Activated CD4-positive, alpha-beta T cell treated with anti-CD3 and anti-CD28 coated beads, Interleukin-2, amount 10 ng/mL, durations not matched to agents 7 days and 5 days (primary cell): ENCODE data around the gene TSPAN3. TPM values are rescaled to one million over a fixed set of nuclear protein-coding genes. Genes with fewer than 3 reads are reported as not detected.

Experiments
- CTCF ChIA-PET: fragments of 350-600 bp; sonication (Branson Sonifier 250); formaldehyde crosslinking; loops from one replicate; lab custom pipeline; 2021; ENCODE audit warnings: antibody characterized with exemption; lab: Charles Lee
- POLR2A ChIA-PET: fragments of 350-600 bp; sonication (Branson Sonifier 250); formaldehyde crosslinking; loops from one replicate; lab custom pipeline; 2021; ENCODE audit warnings: antibody characterized with exemption; lab: Charles Lee
- DNase-seq: peaks from one replicate; pipeline ENCODE4 v3.0.0-alpha.2; 2020
- H3K27ac Mint-ChIP-seq: one replicate; pipeline ENCODE4 v1.8.0; 2021; ENCODE audit warnings: mild to moderate bottlenecking, moderate library complexity, mixed read lengths
- H3K27me3 Mint-ChIP-seq: one replicate; pipeline ENCODE4 v1.8.0; 2021; ENCODE audit warnings: mixed read lengths
- H3K36me3 Mint-ChIP-seq: one replicate; pipeline ENCODE4 v1.8.0; 2021; ENCODE audit warnings: low read depth, mixed read lengths
- H3K4me1 Mint-ChIP-seq: one replicate; pipeline ENCODE4 v1.8.0; 2021; ENCODE audit warnings: mixed read lengths
- H3K4me3 Mint-ChIP-seq: one replicate; pipeline ENCODE4 v1.8.0; 2021; ENCODE audit warnings: mild to moderate bottlenecking, moderate library complexity, mixed read lengths
- H3K9me3 Mint-ChIP-seq: one replicate; pipeline ENCODE4 v1.8.0; 2021; ENCODE audit warnings: mixed read lengths
- total RNA-seq, 2 experiments: library from RNA; stranded (reverse); gene quantifications; one replicate each; pipeline ENCODE4 v1.2.3, GENCODE V29; 2021

TSPAN3 gene
- total RNA-seq, 2 experiments from 2014 or later: 14.5 to 16.7 TPM

DNA sequence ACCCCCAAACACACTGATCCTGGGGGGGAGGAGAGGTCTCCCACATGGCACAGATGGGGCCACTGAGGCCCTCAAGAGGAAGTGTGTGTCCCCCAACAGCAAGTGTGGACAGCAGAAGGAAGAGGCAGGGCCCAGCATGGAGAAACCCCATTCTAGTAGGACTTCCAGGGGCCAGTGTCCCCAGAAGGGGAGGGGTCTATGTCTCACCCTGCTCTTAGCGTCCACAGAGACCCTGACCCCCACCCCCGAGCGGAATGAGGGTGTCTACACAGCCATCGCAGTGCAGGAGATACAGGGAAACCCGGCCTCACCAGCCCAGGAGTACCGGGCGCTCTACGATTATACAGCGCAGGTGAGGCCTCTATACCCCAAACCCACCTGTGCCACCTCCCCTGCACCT is 35.3 kb downstream of the TSPAN3 start:
- ChIA-PET POLR2A (no interaction called here), CTCF (interaction anchor here (0.8 to 2.4 kb wide), 3 partner anchors 15 to 62 kb away, joined by 3 to 7 read pairs (median 4); no protein-coding TSS in a partner anchor)
- Mint-ChIP-seq H3K4me1 (peaks cover 10% of the 10 kb centered on the region), H3K4me3 (no peak overlapping the region), H3K9me3 (peaks cover 7% of the 10 kb centered on the region), H3K36me3 (peaks cover 80% of the 10 kb centered on the region), H3K27me3 (no peaks in the 10 kb centered on the region), H3K27ac (no peak overlapping the region)
- no peak for DNase-seq

- DNase-seq: no peak
- H3K27me3 Mint-ChIP-seq: no peaks in the 10 kb centered on the region
- H3K36me3 Mint-ChIP-seq: peaks cover 80% of the 10 kb centered on the region
- H3K4me3 Mint-ChIP-seq: no peak overlapping the region
- peak overlapping the region; percentile 60 for H3K27ac Mint-ChIP-seq
- ChIA-PET POLR2A (no interaction called here), CTCF (interaction anchor here (0.8 to 2.4 kb wide), 3 partner anchors 16 to 61 kb away, joined by 3 to 7 read pairs (median 4); no protein-coding TSS in a partner anchor)
- peaks cover 6% of the 10 kb centered on the region for H3K9me3 Mint-ChIP-seq
- peaks cover 13% of the 10 kb centered on the region for H3K4me1 Mint-ChIP-seq
Measured at GRCh38 chr15:77034695-77035489, 36.0 kb downstream of the TSPAN3 start.

DNA sequence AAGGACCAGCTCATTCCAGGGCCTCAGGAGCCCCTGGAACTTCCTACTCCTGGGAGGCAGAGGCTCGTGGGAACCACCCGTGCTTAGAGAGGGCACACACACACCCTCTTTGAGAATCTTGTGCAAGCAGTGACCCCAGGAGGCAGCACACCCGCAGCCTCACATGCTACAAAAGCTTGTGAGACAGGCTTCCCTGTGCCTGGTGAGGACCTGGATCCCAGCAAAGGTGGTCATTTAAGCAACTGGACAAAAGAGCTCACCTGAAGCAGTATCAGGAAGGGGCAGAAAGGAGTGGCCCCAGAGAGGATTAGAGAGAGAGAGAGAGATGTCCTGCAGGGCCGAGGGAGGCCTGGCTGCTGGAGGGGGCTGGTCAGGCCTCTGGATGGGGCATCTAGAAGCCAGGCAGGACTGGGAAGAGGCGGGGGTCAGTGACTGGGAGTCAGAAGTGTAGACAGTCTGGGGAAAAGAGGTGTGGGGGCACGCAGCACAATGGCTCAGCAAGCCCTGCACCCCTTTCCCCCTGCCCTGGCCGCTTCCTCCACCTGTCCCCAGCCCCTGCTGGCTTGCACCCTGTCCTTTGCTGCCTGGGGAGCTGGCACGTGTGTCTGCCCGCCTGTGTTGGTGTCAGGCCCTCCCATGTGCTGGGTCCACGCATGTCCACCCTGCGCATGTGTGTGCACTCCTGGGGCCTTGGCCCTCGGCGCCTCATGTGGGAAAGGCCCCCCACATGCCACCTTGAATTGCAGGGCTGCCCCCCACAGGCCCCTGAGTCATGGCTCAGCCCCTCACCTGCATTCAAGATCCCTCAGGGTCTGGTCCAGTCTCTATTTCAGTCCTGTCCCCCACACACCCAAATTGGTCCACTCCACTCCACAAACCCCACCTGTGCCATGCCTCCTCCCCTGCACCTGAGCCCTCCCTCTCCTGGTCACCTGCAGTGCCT is 36.9 kb downstream of the TSPAN3 start:
- ChIA-PET POLR2A (no interaction called here), CTCF (interaction anchor here (1.0 to 2.4 kb wide), 4 partner anchors 10 to 60 kb away, joined by 3 to 7 read pairs (median 4); no protein-coding TSS in a partner anchor)
- H3K36me3 Mint-ChIP-seq: peaks cover 79% of the 10 kb centered on the region
- peak overlapping the region; percentile 60 for H3K27ac Mint-ChIP-seq
- no peaks in the 10 kb centered on the region for H3K27me3 Mint-ChIP-seq
- DNase-seq: no peak
- peaks cover 6% of the 10 kb centered on the region for H3K9me3 Mint-ChIP-seq
- peaks cover 14% of the 10 kb centered on the region for H3K4me1 Mint-ChIP-seq
- H3K4me3 Mint-ChIP-seq: no peak overlapping the region

DNA sequence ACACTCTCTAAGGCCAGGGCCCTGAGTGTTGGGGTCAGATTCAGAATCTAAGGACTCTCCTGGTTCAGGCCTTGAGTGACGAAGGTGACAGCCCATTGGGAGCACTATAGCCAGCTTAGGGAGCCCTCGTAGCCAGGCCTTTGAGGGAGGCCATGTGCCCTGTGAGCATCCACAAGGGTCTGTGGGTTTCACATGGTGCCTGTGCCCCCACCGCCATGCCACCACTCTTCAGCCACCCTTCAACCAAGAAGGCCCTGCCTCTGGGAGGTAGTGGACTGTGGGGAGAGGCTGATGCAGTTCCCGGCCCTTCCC is 37.5 kb downstream of the TSPAN3 start:
- Mint-ChIP-seq H3K9me3 (peaks cover 3% of the 10 kb centered on the region), H3K4me3 (no peak overlapping the region), H3K4me1 (peaks cover 11% of the 10 kb centered on the region), H3K27me3 (no peaks in the 10 kb centered on the region), H3K27ac (no peak overlapping the region), H3K36me3 (peaks cover 77% of the 10 kb centered on the region)
- ChIA-PET CTCF (interaction anchor here (1.0 to 1.1 kb wide), 2 partner anchors 9 to 17 kb away, joined by 3 to 4 read pairs; no protein-coding TSS in a partner anchor), POLR2A (no interaction called here)
- DNase-seq: no peak

- CTCF ChIA-PET: interaction anchor here (1.0 to 2.8 kb wide), 4 partner anchors 8 to 59 kb away, joined by 3 to 11 read pairs (median 4); partner anchors contain the start of gene PSTPIP1
- no peak overlapping the region for H3K27ac Mint-ChIP-seq
- peaks cover 2% of the 10 kb centered on the region for H3K9me3 Mint-ChIP-seq
- H3K4me1 Mint-ChIP-seq: peaks cover 10% of the 10 kb centered on the region
- H3K27me3 Mint-ChIP-seq: no peaks in the 10 kb centered on the region
- H3K4me3 Mint-ChIP-seq: no peak overlapping the region
- peaks cover 74% of the 10 kb centered on the region for H3K36me3 Mint-ChIP-seq
- no peak for DNase-seq
- POLR2A ChIA-PET: no interaction called here
Measured at GRCh38 chr15:77032647-77033416, 38.1 kb downstream of the TSPAN3 start.

DNA sequence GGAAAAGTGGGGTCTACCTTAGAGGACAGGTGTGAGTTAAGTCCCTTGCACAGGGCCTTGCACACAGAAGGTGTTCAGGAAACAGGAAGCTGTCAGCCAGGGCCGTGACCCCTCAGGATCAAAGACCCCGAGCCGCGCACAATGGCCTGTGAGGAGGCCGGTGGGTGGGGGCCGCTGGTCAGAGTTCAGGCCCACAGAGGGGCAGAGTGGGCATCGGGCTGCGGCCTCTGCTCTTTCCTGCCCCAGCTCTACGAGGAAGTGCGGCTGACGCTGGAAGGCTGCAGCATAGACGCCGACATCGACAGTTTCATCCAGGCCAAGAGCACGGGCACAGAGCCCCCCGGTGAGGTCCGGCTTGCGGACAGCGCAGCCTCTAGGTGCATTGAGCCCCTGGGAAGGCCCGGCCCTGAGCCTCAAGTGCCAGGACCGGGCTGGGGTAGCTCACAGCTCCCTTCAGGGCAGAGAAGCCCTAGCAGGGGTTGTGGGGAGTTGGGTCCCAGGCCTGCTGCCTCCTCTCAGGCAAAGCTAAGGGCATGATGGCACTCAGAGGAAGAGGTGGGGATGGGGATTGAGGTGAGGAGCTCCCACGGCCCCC is 38.8 kb downstream of the TSPAN3 start:
- Mint-ChIP-seq H3K4me1 (peaks cover 9% of the 10 kb centered on the region), H3K4me3 (no peak overlapping the region), H3K9me3 (peaks cover 2% of the 10 kb centered on the region), H3K27me3 (no peaks in the 10 kb centered on the region), H3K36me3 (peaks cover 69% of the 10 kb centered on the region), H3K27ac (no peak overlapping the region)
- DNase-seq: no peak
- CTCF ChIA-PET: interaction anchor here (1.1 to 2.8 kb wide), 7 partner anchors 10 to 59 kb away, joined by 3 to 12 read pairs (median 4); partner anchors contain the start of gene PSTPIP1
- POLR2A ChIA-PET: no interaction called here

- H3K36me3 Mint-ChIP-seq: peaks cover 67% of the 10 kb centered on the region
- H3K4me1 Mint-ChIP-seq: peaks cover 9% of the 10 kb centered on the region
- POLR2A ChIA-PET: no interaction called here
- peaks cover 2% of the 10 kb centered on the region for H3K9me3 Mint-ChIP-seq
- no peak overlapping the region for H3K4me3 Mint-ChIP-seq
- CTCF ChIA-PET: interaction anchor here (1.1 to 2.8 kb wide), 7 partner anchors 9 to 58 kb away, joined by 3 to 12 read pairs (median 4); partner anchors contain the start of gene PSTPIP1
- no peaks in the 10 kb centered on the region for H3K27me3 Mint-ChIP-seq
- peak; percentile 47 for DNase-seq
- H3K27ac Mint-ChIP-seq: no peak overlapping the region
Measured at GRCh38 chr15:77031376-77032050, 39.4 kb downstream of the TSPAN3 start.

- no peak overlapping the region for H3K27ac Mint-ChIP-seq
- ChIA-PET CTCF (interaction anchor here (0.5 to 2.8 kb wide), 8 partner anchors 8 to 225 kb away, joined by 3 to 12 read pairs (median 4); partner anchors contain the start of gene PSTPIP1), POLR2A (no interaction called here)
- H3K27me3 Mint-ChIP-seq: no peaks in the 10 kb centered on the region
- peaks cover 64% of the 10 kb centered on the region for H3K36me3 Mint-ChIP-seq
- no peak overlapping the region for H3K4me3 Mint-ChIP-seq
- H3K4me1 Mint-ChIP-seq: peaks cover 11% of the 10 kb centered on the region
- no peak for DNase-seq
- H3K9me3 Mint-ChIP-seq: peaks cover 1% of the 10 kb centered on the region
Measured at GRCh38 chr15:77030928-77031375, 40.0 kb downstream of the TSPAN3 start.

GRCh38 chr15:77030048-77030927 is 40.6 kb downstream of the TSPAN3 start:
- Mint-ChIP-seq H3K36me3 (peaks cover 64% of the 10 kb centered on the region), H3K27me3 (no peaks in the 10 kb centered on the region), H3K4me3 (no peak overlapping the region), H3K9me3 (no peaks in the 10 kb centered on the region), H3K27ac (no peak overlapping the region), H3K4me1 (peaks cover 12% of the 10 kb centered on the region)
- ChIA-PET POLR2A (no interaction called here), CTCF (interaction anchor here (0.5 to 2.8 kb wide), 7 partner anchors 8 to 225 kb away, joined by 3 to 12 read pairs (median 4); partner anchors contain the start of gene PSTPIP1)
- DNase-seq: no peak

- CTCF ChIA-PET: interaction anchor here (0.8 to 1.2 kb wide), 3 partner anchors 14 to 56 kb away, joined by 3 read pairs; no protein-coding TSS in a partner anchor
- Mint-ChIP-seq H3K4me1 (peaks cover 12% of the 10 kb centered on the region), H3K4me3 (no peak overlapping the region), H3K36me3 (peaks cover 57% of the 10 kb centered on the region), H3K9me3 (no peaks in the 10 kb centered on the region), H3K27me3 (no peaks in the 10 kb centered on the region), H3K27ac (peak overlapping the region; percentile 36)
- DNase-seq: no peak
- POLR2A ChIA-PET: no interaction called here
Measured at GRCh38 chr15:77029166-77030047, 41.5 kb downstream of the TSPAN3 start.
